ENCODE measurements around the gene MRLN.

The MRLN gene

DNA sequence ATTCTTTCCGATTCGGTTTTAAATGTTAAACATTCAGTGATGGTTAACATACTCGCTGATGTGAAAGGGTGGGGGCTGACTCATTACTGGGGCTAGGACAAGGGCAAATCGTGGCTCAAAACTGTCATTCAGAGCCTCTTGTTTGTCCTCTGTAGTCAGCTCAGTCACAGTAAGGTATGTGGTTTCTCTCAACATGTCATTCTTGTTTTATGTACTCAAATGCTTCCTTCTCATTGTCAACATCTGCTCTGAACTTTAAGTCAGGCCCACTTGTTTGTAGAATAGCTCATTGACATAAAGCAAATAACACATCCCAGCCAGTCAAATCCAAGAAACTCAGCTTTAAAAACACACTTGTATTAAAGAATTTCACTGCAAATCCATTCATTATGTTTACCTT lies 50.9 kb downstream of the MRLN start:
- no peak for DNase-seq

DNA sequence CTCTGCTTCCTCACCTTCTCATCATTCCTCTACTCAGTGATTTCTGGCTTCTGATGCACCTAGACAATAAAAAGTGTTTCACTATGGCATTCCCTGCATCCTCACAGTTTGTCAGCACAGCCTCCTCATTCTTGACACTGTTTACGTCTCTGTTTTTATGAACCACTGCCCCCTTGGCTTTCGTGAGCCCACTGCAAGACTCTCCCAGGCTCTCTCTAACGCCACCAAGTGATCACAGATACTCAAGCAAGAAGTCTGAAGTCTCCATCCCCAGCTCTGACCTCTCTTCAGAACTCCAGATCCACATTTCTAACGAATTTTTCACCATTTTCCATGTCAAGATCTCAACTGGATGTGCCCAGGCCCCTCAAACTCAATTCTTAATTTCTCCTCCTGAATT lies 52.5 kb downstream of the MRLN start:
- DNase-seq, result no peak

DNA sequence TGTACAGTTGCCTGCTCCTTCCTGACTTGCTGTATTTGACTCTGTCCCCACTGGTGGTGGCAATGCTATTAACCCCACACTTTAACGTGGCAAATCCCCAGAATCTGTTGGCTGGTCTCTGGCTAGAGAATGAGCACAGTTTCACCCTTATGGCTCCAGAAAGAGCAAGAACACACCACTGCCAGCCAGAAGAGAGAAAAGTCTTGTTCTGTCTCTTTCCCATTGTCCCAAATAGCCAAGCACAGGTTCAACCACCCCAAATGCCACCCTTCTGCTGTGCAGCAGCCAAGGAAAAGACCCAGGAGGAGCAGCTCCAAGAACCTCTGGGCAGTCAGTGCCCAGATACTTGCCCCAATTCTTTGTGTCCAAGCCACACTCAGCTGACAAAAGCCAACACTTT lies 54.9 kb downstream of the MRLN start:
- DNase-seq, result no peak

DNA sequence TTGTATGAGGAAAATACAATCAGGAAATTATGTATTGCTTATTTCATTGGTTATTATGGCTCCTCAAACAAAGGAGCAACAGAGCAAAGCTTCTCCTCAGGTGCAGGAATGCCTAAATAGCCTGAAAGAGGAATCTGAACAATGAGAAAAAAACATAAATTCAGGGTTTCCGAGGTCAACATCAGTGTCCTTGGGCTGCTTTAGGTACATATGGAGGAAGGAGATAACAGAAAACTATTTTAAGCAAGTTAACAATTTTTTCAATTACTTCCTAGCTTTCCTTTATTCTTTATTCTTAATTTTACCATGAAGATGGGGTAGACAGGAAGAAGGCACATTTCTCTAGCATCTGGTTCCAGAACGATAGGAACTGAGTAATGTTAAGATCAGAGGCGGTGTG lies 57.6 kb downstream of the MRLN start:
- DNase-seq, result no peak

DNA sequence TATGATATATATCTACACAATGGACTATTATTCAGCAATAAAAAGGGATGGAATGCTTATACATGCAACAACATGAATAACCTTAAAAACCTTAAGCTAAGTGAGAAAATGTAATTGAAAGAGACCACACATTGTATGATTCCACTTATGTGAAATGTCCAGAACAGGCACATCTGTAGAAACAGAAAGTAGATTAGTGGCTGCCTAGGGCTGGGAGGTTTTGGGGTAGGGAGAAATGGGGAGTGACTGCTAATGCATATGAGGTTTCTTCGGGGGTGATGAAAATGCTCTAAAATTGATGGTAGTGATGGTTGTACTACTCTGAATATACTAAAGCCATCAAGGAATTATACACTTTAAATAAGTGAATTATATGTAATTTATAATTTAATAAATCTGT lies 58.3 kb downstream of the MRLN start:
- DNase-seq, result no peak

DNA sequence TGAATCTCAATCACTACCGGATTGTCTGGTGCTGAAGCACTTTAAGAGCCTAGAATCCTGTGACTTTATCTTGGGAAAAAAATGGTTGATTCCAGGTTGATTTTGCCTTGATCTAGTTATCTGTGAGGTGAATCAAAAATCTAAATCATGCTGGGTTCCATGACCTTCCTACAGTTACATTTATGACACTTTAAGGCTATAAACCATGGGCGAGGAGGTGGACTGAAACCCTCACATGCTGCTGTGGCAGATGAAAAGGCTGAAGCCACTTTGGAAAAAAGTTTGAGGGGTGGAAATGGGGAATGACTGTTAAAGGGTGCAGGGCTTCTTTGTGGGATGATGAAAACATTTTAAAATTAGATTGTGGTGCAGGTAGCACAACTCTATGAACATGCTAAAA lies 61.1 kb downstream of the MRLN start:
- no peak for DNase-seq

DNA sequence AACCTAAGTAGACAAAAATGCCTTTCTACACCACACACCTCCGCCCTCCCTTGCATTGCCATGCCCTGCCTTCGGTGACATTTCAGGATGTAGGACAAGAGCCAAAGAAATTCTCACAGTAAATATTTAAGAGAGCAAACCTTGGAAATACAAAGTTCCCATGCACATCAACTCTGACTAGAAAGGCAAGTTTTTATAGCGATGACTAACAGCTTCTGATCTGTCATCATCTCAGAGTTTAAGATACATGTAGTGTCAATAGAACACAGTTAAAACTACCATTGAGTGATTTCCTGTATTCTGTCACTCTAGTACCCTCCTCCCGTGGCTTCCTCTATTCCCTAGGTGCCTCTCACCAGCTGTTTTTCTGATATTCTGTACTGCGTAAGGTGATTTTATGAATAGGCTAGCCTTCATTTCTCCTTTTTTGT lies 64.3 kb downstream of the MRLN start:
- DNase-seq, result no peak

DNA sequence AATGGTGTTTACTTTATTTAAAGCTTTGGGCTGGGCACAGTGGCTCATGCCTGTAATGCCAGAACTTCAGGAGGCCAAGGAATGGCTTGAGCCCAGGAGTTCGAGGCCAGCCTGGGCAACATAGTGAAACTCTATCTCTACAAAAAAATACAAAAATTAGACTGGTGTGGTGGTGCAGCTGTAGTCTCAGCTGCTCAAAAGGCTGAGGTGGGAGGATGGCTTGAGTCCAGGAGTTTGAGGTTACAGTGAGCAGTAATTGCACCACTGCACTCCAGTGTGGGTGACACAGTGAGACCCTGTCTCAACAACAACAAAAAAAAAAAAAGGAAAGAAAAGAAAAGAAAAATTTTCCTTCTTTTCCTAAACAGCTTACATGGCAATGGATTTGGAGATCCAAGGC lies 65.6 kb downstream of the MRLN start:
- DNase-seq, result no peak

All from CD4-positive, alpha-beta T cell treated with Interleukin-21 for 1 hour (primary cell).